Kidney capillary endothelial cell (primary cell): ENCODE results near the gene CENPM.

Experiments used
- DNase-seq: peaks from one replicate; pipeline ENCODE4 v3.0.0-alpha.2; 2018; ENCODE audit warnings: low spot score

CENPM gene, protein sequence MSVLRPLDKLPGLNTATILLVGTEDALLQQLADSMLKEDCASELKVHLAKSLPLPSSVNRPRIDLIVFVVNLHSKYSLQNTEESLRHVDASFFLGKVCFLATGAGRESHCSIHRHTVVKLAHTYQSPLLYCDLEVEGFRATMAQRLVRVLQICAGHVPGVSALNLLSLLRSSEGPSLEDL

DNA sequence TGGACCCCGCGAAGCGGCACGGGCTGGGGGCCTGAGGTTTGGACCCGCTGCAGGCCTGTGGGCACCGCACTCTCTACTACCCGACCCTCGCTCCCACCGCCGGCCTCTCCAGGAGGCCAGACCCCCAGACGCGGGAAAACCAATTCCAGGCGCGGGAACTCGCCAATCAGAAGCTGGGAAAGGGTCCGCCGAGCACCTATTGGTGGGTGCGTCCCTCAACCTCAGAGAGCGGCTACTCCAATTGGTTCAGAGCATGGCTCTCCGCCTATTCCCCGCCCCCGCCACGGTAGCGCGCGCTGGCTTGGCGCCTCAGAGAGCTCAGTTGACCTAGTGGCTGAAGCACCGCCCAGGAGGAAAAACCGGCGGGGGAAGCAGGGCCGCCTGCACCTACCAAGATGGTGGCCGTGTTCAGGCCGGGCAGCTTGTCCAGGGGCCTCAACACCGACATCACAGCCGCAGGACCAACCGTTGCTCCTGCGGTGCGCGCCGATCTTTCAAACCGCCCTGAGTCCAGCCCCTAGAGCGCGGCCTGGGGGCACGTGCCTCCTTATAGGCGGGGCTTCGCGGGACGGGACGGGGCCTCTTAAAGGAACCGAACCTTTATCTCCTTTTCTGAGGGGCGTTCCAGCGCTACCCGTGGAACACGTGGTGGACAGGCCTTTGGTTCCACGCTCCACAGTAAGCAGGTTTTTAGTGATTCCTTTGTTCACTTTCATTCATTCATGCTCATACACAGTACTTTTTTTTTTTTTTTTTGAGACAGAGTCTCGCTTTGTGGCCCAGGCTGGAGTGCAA is at the start of gene CENPM:
TSS of gene CENPM (minus strand) at position 524 of the 795 bp plus-strand sequence. CDS start at position 448, 76 bp downstream.
- DNase-seq: peak; percentile 92

DNA sequence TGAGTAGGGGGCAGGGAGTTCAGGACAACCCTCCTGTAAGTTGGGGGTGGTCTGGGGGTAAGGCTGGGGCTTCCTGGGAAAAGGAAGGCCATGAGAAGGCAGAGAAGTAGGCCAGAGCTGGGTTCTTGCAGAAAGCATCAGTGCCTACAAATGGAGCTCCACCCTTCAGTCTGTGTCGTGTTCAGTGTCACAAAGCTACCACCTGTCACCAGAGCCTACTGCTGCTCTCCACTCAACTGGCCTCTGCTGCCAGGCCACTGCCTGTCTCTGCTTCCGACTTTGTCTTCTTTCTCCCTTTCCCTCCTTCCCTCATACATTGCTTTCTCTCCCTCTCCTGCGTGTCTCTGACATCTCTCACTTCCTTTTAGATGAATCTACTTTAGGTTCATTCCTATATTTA is 48.3 kb upstream of the CENPM start:
- DNase-seq: no peak

DNA sequence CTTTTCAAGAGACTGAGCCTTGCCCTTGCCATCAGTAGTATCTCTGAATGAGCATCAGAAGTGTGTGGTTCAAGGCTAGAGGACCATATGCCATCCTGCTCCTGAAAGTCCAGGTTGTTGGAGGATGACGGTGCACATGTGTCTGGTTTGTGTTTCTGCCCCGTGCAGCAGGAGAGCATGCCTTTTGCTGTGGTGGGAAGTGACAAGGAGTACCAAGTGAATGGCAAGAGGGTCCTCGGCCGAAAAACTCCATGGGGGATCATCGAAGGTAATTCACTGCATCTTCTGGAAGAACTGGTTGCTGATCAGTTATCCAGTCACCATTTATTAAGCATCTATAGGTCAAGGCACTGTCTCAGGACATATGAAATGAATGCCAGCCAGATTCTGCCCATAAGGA is 45.5 kb upstream of the CENPM start:
- DNase-seq: no peak

DNA sequence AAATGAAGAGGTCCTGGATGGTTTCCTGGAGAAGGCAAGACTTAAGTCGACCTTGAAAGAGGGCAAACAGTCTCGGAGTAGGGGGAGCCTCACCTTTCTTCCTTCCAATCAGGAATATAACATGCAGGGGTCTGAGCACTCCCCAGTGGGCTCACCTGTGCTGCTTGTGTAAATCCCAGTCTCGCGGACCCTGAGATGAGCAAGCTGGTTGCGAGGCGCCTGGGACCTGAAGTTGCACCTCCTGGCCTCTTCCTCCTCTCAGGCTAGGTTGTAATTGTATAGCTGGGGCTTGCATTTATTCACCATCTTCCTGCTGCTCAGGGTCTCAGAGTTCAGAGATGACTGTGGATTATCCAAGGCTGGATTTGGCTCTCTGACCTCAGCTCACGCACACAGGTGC is 44.2 kb upstream of the CENPM start:
- DNase-seq: no peak

DNA sequence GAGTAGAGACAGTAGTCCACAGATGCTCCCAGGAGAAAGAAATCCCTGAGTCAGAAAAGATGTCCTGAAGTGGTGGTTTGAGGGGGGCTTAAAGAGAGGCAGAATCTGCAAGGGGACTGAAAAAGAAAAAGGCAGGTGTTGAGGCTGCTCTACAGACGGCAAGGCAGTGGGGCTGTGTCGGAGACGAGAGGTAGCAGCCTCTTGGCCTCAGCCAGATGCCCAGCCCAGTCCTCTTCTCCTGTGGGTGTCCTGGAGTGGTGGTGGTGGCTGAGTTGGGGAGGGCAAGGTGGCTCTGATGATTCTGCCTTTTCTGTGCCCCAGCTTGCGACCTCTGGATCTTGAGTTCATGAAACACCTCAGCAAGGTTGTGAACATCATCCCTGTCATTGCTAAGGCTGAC is 42.3 kb upstream of the CENPM start:
- DNase-seq: no peak

DNA sequence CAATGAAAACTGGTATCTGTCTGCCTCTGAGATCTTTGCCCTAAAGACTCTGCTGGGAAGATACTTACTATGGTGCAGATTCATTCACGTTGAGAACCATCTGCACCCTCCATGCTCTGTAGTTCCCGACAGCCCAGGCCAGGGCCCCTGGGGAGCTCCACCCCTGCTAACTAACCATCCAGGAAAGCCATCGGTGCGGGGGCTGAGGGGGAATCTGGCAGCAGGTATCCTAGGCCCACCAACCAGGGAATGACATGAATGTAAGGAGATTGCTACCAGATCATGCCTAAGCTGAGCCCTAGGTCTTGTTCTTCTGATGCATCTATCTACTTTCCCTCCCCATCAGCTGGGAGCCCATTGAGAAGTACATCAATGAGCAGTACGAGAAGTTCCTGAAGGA is 40.3 kb upstream of the CENPM start:
- DNase-seq: no peak

DNA sequence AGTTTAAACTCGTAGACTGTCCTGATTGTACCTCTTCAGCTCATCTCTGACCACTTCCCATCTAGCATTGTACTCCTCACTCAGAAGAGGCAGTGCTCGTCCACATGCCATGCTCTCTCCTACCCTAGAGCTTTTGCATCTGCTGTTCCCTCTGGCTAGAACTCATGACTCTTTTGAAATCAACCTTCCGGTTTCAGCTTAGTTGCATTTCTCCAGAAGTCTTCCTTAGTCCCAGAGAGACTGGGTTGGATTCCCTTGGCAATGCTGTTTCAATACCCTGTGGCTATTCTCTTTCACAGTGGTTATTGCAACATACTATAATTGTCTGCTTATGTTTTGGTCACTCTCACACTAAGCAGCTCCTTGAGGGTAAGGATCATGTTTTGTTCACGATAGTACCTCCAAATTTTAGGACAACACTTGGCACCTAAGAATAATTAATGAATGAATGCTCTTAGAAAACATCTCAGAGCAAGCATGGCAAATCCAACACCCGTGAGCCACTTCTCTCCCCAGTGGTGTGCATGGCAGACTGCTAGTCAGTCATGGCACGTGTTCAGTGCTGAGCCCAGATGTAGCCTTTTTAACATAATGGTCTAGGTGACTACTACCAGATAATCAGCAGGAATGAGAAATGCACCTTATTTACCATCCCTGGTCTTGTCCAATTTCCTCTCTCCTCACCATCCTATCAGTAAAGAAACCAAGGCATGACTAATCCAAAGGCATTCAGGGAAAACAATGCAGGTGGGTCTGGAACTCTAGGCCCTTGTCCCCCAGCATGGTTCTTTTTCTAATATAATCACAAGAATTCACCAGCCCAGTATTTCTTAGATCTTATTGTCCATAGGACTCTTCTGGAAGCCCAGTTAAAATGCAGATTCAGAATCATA is 36.8 kb upstream of the CENPM start:
- no peak for DNase-seq

DNA sequence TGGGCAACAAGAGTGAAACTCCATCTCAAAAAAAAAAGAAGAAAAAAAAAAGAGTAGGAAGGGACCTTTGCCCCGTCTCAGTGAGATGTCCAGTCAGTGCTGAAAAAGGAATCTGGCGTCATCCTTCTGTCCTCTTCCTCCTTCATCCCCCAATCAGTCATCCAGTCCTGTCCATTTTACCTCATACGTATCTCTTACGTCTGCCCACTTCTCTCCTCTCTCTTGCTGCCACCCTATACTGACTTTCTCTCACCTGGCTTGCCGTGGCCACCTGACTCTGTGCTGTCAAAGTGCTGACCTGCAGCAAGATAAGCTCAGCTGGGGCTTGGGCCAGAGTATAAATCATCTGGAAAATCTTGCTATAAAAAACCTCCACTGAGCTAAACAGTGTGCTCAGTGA is 35.9 kb upstream of the CENPM start:
- no peak for DNase-seq

DNA sequence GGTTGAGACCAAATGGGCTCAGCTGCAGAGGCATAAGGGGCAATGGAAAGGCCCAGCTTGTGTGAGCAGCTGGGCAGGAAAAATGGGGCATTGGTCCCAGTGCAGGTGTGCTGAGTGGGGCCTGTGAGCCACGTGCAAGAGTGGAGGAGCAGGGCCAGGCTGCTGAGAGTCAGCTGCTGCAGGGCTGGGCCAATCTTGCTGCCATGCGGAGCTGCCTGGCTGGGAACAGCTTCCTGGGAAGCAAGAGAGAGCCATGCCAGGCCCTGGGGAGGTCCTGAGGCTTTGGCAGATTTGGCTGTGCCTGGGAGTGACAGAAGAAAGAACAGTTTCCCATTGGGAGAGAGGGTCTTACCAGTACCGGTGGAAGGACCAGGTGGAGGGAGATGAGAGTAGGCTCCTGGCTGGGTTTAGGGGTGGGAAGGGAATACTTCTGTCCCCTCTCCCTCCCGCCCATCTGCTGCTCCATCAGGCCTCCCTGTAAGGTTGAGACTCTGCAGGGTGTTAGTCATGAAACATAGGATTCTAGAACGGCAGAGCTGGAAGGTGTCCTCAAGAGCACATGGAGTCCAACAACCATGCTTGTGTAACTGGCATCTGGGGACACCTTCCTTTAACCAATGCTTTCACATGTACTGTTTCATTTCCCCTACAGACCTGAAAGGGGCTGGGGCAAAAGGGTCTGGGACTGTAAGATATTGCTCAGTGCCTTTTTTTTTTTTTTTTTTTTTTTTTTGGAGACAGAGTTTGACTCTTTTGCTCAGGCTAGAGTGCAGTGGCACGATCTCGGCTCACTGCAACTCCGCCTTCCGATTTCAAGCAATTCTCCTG is 32.7 kb upstream of the CENPM start:
- no peak for DNase-seq

DNA sequence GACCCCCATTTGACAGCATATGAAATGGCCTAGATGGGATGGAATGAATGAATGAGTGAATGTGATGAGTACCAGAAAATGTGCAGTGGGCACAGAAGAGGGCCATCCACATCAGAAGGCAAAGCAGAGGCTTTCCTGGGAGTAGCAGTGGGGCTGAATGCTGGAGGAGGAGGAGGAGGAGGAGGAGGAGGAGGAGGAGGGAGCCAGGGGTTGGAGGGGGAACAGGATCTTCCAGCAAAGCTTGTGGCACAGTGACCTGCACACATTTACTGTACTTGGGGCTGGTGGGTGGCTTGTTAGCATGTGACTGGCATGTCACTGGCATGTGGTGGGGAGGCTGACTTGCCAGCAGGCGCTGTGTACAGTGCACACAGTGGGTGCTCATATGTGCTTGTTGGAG is 31.8 kb upstream of the CENPM start:
- DNase-seq: no peak

DNA sequence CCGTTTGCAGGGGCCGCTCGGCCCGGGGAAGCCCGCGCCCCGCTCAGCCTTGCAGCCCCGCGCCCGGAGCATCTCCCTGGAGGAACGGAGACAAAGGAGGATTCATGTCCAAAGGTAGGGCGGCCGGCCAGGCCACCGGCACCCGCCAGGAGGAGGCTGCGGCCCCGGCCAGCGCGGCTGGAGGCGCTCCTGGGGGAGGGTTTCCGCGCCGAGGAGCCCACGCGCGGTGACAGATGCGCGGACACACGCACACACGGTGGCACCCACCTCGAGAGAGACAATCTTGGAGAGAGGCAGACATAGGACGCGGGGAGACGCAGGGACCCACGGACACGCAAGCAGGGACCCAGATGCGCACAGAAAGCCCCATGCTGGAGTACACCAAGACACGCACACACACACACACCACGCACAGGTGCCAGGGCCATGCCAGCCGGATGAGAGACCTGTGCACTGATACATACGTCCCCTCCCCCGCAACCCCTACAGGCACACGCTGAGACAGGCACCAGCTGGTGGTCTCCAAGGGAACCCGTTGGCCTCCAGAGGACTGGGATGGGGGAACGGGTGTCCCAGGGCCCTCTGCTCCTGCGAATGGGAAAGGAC is 30.1 kb upstream of the CENPM start:
- no peak for DNase-seq

DNA sequence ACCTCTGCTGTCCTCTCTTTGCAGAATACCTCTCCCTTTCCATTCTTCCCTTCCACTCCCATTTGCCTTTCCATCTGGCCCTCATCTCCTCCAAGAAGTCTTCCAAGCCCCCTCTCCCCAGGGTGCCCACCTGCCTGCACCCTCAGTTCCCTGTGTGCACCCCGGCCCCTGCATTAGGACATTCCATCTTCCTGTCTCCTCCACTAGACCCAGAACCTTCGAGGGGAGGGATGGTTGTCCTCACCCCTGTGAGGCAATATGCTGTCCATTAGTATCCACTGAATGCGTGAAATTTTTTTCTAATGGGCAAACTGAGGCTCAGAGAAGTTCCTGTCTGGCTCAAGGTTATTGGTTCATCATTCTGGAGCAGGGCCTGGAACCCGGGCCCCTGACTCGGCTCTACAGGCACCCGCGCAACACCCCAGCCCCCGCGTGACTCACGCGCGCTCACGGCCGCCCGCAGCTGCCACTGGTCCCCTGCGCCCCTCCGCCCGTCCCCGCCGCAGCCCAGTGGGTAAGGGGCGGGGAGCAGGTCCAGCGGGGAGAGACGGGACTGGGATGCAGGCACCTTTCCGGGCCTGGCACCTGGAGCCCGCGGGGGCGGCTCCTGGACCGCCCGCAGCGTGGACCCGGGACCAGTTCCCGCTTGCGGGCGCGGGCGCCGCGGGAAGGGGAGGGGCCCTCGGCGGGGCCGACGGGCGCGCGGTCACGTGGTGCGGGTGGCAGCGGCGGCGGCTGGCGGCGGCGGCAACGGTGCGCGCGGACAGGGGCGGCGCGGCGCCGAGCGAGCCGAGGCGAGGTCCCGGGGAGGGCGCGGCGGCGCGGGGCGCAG is 29.3 kb upstream of the CENPM start:
- no peak for DNase-seq

DNA sequence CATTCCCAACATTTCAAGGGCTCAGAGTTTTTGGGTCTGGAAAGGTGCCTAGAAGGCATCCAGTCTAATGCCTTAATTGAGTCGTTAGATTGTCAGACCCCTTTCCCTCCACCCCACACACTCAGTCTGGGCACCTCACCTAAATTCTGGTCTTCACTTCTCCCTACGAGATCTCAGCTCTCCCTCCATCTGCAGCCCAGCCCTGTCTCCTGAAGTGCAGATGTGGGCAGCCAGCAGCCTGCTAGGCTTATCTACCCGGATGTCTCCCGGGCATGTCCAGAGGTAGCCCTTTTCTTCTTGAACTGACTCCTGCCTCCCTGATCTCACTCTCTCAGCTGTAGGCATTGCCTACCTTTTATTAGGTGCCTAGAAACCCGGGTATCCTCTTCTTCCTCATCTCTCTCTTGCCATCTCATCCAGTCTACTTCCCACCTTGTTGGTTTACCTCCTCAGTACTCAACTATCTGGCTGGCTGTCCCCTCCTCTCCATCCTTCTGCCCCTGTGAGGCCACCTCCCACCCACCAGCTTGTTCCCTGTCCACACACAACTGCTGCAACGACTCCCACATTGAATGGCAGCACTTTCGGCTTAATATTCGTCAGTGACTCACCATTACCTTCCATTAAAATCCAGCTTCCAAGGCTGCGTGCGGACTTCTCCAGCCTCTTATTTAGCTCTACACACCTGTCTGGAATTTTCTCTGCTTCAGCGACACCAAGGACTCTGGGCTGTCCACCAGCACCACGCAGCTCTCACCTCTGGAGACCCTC is 28.5 kb upstream of the CENPM start:
- DNase-seq: no peak

DNA sequence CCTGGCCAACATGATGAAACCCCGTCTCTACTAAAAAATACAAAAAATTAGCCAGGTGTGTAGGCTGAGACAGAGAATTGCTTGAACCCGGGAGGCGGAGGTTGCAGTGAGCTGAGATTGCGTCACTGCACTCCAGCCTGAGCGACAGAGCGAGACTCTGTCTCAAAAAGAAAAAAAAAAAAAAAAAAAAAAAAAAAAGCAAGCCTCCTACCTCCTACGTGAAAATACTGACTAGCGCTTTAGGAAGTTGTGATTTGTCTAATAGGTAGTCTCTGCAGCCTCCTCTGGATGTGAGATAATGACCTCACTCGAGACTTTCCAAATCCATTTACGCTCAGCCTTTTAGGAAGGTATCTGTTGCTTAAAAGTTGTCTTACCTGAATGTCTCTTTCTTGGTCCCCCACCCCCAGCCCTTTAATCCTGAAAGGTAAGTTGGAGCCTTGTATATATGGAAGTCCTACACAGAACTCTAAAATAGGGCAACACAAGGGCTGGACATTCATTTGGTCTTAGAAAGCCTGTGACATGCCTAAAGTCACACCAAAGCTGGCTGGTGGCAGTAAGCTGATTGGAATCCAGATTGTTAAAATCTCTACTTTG is 27.8 kb upstream of the CENPM start:
- DNase-seq: no peak

DNA sequence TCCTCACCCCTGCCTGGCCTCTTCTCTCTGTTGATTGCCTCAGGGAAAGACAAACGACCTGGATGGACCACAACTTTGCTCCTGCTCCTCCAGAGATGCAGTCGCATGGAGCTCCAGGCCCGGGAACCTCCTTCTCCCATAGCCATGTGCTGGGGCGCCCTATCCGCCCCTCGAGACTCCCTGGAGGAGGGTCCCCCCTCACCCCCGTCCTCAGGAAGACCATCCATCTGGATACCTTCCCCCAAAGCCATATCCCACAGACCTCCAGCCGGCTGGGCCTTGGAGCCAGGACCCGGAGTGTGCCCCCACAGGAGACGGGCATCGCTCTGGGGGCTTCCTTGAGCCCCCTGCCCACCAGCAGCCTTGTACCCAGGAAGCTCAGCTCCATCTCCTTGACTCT is 24.5 kb upstream of the CENPM start:
- no peak for DNase-seq

DNA sequence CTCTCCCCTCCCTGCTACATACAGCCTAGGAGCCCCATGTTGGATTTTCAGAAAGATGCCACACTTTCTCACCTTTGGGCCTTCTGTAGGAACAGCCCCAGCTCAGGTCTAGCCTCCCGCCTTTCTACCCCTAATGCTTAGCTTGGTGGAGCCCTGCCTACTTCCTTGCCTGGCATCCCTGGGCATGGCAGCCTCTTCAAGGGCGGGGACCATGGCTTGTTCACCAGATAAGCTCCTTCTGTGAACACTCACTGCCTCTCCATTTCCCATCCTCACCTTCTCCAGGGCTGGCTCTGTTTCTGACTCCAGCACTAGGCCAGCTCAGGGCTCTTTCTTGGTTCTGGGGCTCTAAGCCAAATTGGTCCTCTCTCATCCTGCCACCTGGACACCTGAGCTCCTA is 23.6 kb upstream of the CENPM start:
- DNase-seq: no peak

DNA sequence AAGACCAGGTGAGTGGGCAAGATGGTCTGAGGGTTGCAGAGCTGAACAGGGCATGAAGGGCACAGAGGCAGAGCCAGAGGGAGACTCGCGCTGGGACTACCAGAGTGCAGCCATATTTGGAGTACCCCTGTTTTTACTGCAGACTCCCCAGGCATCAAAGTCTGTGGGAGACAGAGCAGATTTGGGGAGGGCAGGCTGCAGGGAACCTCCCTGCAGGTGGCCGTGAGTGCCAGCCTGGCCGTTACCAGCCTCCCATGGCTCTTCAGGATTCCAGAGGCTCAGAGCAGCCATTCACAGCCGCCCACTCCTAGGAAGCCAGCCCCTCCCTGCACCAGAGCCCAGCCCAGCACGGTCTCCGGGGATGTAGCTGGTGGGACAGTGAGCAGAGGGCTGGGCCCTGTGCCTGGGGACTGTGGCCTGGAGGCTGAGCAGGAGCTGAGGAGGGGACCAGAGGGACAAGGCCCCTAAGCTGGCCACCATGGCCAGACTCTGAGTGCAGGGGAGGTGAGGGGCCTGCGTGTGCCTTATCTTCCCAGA is 22.2 kb upstream of the CENPM start, which contains the start of gene SEPTIN3:
TSS of gene SEPTIN3 (plus strand) at position 334 of the 537 bp plus-strand sequence. CDS start 2,050 bp downstream, outside the sequence.
- no peak for DNase-seq

DNA sequence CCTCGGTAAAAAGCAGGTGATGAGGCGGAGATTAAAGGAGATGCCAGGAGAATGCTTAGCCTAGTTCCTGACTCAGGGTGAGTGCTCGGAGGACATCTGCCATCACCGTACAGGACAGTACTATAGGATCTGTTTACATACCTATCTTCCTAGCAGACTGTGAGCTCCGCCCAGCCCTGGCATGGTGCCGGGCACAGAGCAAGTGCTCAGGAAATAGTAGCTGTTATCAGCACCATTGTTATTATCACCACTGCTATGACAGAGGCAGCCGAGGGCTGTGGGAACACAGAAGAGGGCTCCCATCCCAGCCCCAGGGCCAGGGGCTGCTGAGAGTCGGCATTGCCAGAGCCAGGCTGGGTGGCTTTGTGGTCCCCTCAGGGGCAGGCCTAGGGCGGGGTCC is 21.6 kb upstream of the CENPM start:
- no peak for DNase-seq
